PC-3 (cell line): Measurements from ENCODE around the gene ISL2. TPM values are rescaled to one million over a fixed set of nuclear protein-coding genes. Genes with fewer than 3 reads are reported as not detected.

Source experiments
- ATAC-seq: fragments of 200-7000 bp; cut with Tn5 transposase; 2 replicates; pipeline ENCODE4 v1.9.1; 2020; ENCODE audit warnings: mild to moderate bottlenecking, moderate library complexity
- BruUV-seq: library from RNA; stranded (reverse); fragments of 400-500 nt; replicated peaks from 2 replicates; lab custom pipeline; 2021; lab: Mats Ljungman, UMichigan
- CTCF ChIA-PET: fragments of 300-600 bp; sonication (Branson Sonifier 250); formaldehyde crosslinking; loops from one replicate; lab custom pipeline; 2022; ENCODE audit warnings: antibody characterized with exemption; lab: Charles Lee
- POLR2A ChIA-PET: fragments of 300-600 bp; sonication (Branson Sonifier 250); formaldehyde crosslinking; loops from one replicate; lab custom pipeline; 2022; ENCODE audit warnings: antibody characterized with exemption; ENCODE audit not compliant: unreplicated experiment; lab: Charles Lee
- DNase-seq: peaks from one replicate; pipeline ENCODE4 v3.0.0-alpha.2; 2015
- H2AFZ ChIP-seq: fragments of 300-600 bp; sonication (generic); 2 replicates; pipeline ENCODE4 v1.6.0; 2016; ENCODE audit warnings: antibody characterized with exemption, low read length
- H3F3A ChIP-seq: fragments of 300-600 bp; sonication (generic); one replicate; pipeline ENCODE4 v1.6.0; 2017; ENCODE audit warnings: antibody characterized with exemption, low read length, control low read depth, mild to moderate bottlenecking; ENCODE audit not compliant: unreplicated experiment
- H3K27ac ChIP-seq: fragments of 300-600 bp; sonication (generic); 2 replicates; pipeline ENCODE4 v1.5.1; 2016; ENCODE audit warnings: mild to moderate bottlenecking, low read length
- H3K27me3 ChIP-seq: fragments of 300-600 bp; sonication (generic); 2 replicates; pipeline ENCODE4 v1.6.1; 2016; ENCODE audit warnings: low read length, mixed read lengths
- H3K36me3 ChIP-seq: fragments of 300-600 bp; sonication (generic); 2 replicates; pipeline ENCODE4 v1.6.1; 2016; ENCODE audit warnings: low read depth, mixed run types, low read length, mixed read lengths
- H3K4me1 ChIP-seq: fragments of 300-600 bp; sonication (generic); 2 replicates; pipeline ENCODE4 v1.5.1; 2016; ENCODE audit warnings: low read length; ENCODE audit not compliant: insufficient read depth
- H3K4me2 ChIP-seq: fragments of 300-600 bp; sonication (generic); 2 replicates; pipeline ENCODE4 v1.6.0; 2016; ENCODE audit warnings: low read length
- H3K4me3 ChIP-seq: fragments of 300-600 bp; sonication (generic); 2 replicates; pipeline ENCODE4 v1.5.1; 2016; ENCODE audit warnings: mild to moderate bottlenecking, low read length, mixed read lengths
- H3K79me2 ChIP-seq: fragments of 300-600 bp; sonication (generic); 2 replicates; pipeline ENCODE4 v1.6.1; 2017; ENCODE audit warnings: low read length, mixed read lengths
- H3K9ac ChIP-seq: fragments of 300-600 bp; sonication (generic); 2 replicates; pipeline ENCODE4 v1.6.0; 2016; ENCODE audit warnings: mild to moderate bottlenecking, low read length
- H3K9me2 ChIP-seq: fragments of 300-600 bp; sonication (generic); replicated peaks from 2 replicates; pipeline ENCODE4 v1.6.1; 2016; ENCODE audit warnings: mixed run types, low read length, mixed read lengths
- H3K9me3 ChIP-seq: fragments of 300-600 bp; sonication (generic); 2 replicates; pipeline ENCODE4 v1.6.1; 2016; ENCODE audit warnings: low read length, mixed read lengths
- H4K20me1 ChIP-seq: fragments of 300-600 bp; sonication (generic); 2 replicates; pipeline ENCODE4 v1.6.1; 2016; ENCODE audit warnings: low read length, mixed read lengths
- EZH2 ChIP-seq: fragments of 300-600 bp; sonication (generic); IDR thresholded peaks from one replicate; pipeline ENCODE4 v1.6.1; 2017; ENCODE audit warnings: antibody characterized with exemption, mild to moderate bottlenecking, low read length; ENCODE audit not compliant: unreplicated experiment
- EZH2phosphoT487 ChIP-seq: fragments of 300-600 bp; sonication (generic); IDR thresholded peaks from 2 replicates; pipeline ENCODE4 v1.6.1; 2018; ENCODE audit warnings: mild to moderate bottlenecking, antibody characterized with exemption, low read length, borderline replicate concordance
- intact Hi-C: fragments of 100-400 bp; cut with micrococcal nuclease; formaldehyde crosslinking; loops from 2 replicates; pipeline ENCODE4 v1.9.0; 2023
- total RNA-seq: library from RNA; depleted of rRNA; stranded (reverse); fragments of >200 nt; gene quantifications from 2 replicates; pipeline ENCODE4 v1.2.3, GENCODE V29; 2014
- TF ChIP-seq, protein P1 (sequence below): fragments of 300-600 bp; sonication (generic); conservative IDR thresholded peaks from 2 replicates; pipeline ENCODE4 v1.5.1; 2017; ENCODE audit warnings: antibody characterized with exemption, low read depth, mild to moderate bottlenecking, low read length

Gene ISL2
- total RNA-seq, 1 experiment from 2014 or later = 3.6 TPM

DNA sequence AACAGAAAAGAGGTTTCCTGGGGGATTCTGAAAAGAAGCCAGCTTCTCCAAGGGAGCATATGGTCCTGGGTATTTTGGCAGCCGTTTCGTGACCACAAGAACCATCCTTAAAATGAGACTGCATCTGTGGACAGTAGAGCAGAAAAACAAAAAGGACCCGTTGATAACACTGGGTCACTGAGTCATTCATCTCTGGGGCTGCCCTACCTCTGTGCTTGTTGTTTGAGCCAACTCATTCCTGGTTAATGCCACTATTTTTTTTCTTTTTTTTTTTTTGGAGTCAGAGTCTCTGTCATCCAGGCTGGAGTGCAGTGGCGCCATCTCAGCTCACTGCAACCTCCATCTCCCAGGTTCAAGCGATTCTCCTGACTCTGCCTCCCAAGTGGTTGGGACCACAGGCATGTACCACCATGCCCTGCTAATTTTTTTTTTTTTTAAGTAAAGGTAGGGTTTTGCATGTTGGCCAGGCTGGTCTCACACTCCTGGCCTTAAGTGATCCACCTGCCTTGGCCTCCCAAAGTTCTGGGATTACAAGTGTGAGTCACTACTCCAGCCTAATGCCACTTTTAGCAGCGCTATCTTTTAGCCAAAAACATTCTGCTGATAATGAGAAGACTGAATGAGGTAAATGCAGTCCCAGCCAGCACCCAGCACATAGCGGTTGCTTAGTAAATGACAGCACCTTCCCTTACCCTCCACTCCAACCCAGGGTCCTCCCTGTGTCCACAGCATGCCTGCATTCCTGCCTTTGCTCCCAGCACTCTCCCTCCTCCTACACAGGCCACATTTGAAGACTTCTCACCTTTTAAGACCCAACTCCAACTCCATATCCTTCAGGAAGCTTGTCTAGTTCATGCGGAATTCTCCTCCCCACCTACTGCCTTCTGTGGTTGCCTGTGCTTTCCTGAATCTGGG is 9.1 kb upstream of the ISL2 start:
- Histone ChIP-seq H3K9ac (no peak overlapping the region), H3K27me3 (no peaks in the 10 kb centered on the region), H3K9me2 (no peaks in the 10 kb centered on the region), H3K27ac (no peak overlapping the region), H3K36me3 (no peaks in the 10 kb centered on the region), H3K4me3 (no peak overlapping the region), H3K9me3 (no peaks in the 10 kb centered on the region), H3K4me1 (peaks cover 18% of the 10 kb centered on the region), H3F3A (no peaks in the 10 kb centered on the region), H4K20me1 (no peaks in the 10 kb centered on the region), H2AFZ (no peak overlapping the region), H3K79me2 (no peaks in the 10 kb centered on the region), H3K4me2 (no peak overlapping the region)
- intact Hi-C loops = no loop called here
- TF ChIP-seq EZH2phosphoT487 (no peak), EZH2 (no peak)
- TF ChIP-seq, protein P1, sequence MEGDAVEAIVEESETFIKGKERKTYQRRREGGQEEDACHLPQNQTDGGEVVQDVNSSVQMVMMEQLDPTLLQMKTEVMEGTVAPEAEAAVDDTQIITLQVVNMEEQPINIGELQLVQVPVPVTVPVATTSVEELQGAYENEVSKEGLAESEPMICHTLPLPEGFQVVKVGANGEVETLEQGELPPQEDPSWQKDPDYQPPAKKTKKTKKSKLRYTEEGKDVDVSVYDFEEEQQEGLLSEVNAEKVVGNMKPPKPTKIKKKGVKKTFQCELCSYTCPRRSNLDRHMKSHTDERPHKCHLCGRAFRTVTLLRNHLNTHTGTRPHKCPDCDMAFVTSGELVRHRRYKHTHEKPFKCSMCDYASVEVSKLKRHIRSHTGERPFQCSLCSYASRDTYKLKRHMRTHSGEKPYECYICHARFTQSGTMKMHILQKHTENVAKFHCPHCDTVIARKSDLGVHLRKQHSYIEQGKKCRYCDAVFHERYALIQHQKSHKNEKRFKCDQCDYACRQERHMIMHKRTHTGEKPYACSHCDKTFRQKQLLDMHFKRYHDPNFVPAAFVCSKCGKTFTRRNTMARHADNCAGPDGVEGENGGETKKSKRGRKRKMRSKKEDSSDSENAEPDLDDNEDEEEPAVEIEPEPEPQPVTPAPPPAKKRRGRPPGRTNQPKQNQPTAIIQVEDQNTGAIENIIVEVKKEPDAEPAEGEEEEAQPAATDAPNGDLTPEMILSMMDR = no peak; the same call in 1 of the 2 replicates
- DNase-seq (peak; percentile 64), ATAC-seq (peak; percentile 35)
- ChIA-PET POLR2A (no interaction called here), CTCF (no interaction called here)
- BruUV-seq = no TSS peak

DNA sequence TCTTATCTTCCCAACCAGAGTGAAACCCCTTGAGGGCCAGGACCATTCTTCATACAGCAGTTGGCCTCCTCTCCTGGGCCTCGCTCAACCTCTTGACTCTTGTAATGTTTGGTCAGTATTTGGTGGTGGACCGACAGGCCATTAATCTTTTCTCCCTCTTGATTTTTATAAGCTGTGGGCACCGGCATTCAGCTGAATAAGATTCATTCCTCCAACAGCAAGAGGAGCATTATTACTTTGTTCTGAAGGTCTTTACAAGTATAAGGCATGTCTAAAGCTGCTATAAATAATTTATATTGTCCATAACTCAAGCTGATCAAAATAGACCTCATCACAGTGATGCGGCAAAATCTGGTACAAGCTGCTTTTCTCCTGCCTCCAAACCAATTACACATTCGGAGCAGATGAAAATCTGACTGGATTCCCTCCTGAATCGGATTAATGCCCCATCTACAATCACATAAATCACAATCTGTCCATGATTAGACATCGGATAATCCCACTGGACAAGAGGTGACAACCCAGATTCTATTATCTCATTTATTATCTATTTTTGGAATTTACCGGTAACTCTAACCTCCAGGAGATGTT is 8.4 kb upstream of the ISL2 start:
- no peaks in the 10 kb centered on the region for H3K36me3 ChIP-seq
- H3F3A ChIP-seq = no peaks in the 10 kb centered on the region
- DNase-seq = no peak
- POLR2A ChIA-PET = no interaction called here
- ATAC-seq = no peak
- BruUV-seq = no TSS peak
- H3K4me1 ChIP-seq = peaks cover 18% of the 10 kb centered on the region
- H2AFZ ChIP-seq = no peak overlapping the region
- no peak overlapping the region for H3K9ac ChIP-seq
- intact Hi-C loops = no loop called here
- no peaks in the 10 kb centered on the region for H3K27me3 ChIP-seq
- no peaks in the 10 kb centered on the region for H4K20me1 ChIP-seq
- CTCF ChIA-PET = no interaction called here
- H3K4me3 ChIP-seq = no peak overlapping the region
- peak overlapping the region; percentile 19; the same call in 1 of the 2 replicates for H3K27ac ChIP-seq
- H3K9me3 ChIP-seq = no peaks in the 10 kb centered on the region
- no peaks in the 10 kb centered on the region for H3K79me2 ChIP-seq
- no peak overlapping the region for H3K4me2 ChIP-seq
- H3K9me2 ChIP-seq = no peaks in the 10 kb centered on the region
- TF ChIP-seq EZH2phosphoT487 = no peak
- TF ChIP-seq, protein P1 = no peak
- TF ChIP-seq EZH2 = no peak

DNA sequence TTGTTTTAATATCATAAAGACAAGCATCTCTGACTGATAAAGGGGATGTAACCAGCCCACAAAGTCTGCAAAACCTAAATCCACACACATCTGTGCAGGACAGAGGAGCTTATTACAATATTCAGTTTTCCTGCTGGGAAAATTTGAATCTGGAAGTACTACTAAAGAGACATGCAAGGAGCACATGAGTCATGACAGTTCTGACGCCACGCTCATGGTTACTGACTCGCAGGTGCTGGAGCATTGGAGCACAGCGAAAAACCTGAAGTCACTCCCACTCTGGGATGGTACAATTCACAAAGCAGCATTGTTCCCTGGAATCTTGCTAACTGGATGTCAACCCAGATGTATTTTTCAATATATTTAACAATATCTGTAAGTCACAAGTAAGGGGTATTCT is 7.6 kb upstream of the ISL2 start:
- no peaks in the 10 kb centered on the region for H3K9me3 ChIP-seq
- no peak overlapping the region for H2AFZ ChIP-seq
- no peak overlapping the region for H3K4me3 ChIP-seq
- no peak for TF ChIP-seq EZH2
- no peak for TF ChIP-seq EZH2phosphoT487
- TF ChIP-seq, protein P1 = no peak
- BruUV-seq = no TSS peak
- H3K4me1 ChIP-seq = peaks cover 18% of the 10 kb centered on the region
- H3K4me2 ChIP-seq = no peak overlapping the region
- H4K20me1 ChIP-seq = no peaks in the 10 kb centered on the region
- no peak overlapping the region for H3K9ac ChIP-seq
- ChIA-PET CTCF (no interaction called here), POLR2A (no interaction called here)
- intact Hi-C loops = no loop called here
- H3F3A ChIP-seq = no peaks in the 10 kb centered on the region
- DNase-seq (peak; percentile 63), ATAC-seq (peak; percentile 55)
- H3K79me2 ChIP-seq = no peaks in the 10 kb centered on the region
- peak overlapping the region; percentile 34 for H3K27ac ChIP-seq
- no peaks in the 10 kb centered on the region for H3K36me3 ChIP-seq
- H3K9me2 ChIP-seq = no peaks in the 10 kb centered on the region
- H3K27me3 ChIP-seq = no peaks in the 10 kb centered on the region
